ENCODE data around the gene LAMC1. TPM values are rescaled to one million over a fixed set of nuclear protein-coding genes. Genes with fewer than 3 reads are reported as not detected.

Gene LAMC1
- polyA plus RNA-seq, 1 donor (not counting 4 experiments of a cell fraction or from before 2014, with no cell fraction given) = 66.6 TPM

DNA sequence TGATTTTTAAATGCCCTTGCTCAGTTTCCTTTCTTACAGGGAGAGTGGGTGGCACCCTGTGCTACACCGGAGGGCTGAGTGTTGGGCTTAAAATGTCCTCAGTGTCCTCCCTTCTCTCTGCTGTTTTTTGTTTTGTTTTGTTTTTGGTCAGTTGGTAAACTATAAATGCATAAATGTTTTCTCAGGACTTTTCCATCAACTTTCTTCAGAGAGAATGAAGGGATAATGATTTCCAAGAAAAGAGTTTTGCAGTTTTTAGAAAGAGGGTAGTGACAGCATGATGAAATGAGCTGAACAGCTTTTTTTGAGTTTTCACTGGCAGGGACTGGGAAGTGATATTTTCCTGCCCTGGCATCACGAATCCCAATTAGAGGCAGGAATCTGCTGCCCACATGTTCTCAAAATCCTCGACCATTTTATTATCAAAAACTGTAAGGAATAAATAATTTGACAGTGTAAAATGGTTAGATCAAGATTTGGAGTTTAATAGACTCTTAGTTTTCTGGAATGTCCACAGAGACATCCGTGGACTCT is 15.2 kb downstream of the LAMC1 start:
- Histone ChIP-seq H3K27ac (ENCODE audit: control insufficient read depth, insufficient read depth, low read length) (no peak overlapping the region), H3K4me1 (ENCODE audit: control insufficient read depth, extremely low read depth, insufficient read depth, low read length) (peaks cover 4% of the 10 kb centered on the region), H3K9me3 (ENCODE audit: control insufficient read depth, low read depth, low read length) (no peaks in the 10 kb centered on the region), H3K79me2 (ENCODE audit: control insufficient read depth, insufficient read depth, low read length) (peaks cover 60% of the 10 kb centered on the region), H3K4me3 (ENCODE audit: control insufficient read depth in 2 of 3, extremely low read depth in 1 of 3, insufficient read depth in 2 of 3, low read depth in 1 of 3, low read length in 3 of 3) (no peak overlapping the region), H3K27me3 (ENCODE audit: control insufficient read depth, extremely low read depth, insufficient read depth, low read length) (no peaks in the 10 kb centered on the region), H4K20me1 (ENCODE audit: control insufficient read depth, extremely low read depth, insufficient read depth, low read length) (peaks cover 15% of the 10 kb centered on the region), H2AFZ (ENCODE audit: control insufficient read depth, low read length) (no peak overlapping the region), H3K9me1 (ENCODE audit: control insufficient read depth, extremely low read depth, insufficient read depth, low read length) (peaks cover 3% of the 10 kb centered on the region), H3K36me3 (ENCODE audit: control insufficient read depth in 2 of 2, extremely low read depth in 1 of 2, insufficient read depth in 2 of 2, low read length in 2 of 2) (peaks cover 0 to 8% of the 10 kb centered on the region in 2 experiments), H3K4me2 (ENCODE audit: control insufficient read depth, extremely low read depth, insufficient read depth, low read depth, low read length) (no peak overlapping the region), H3K9ac (ENCODE audit: control insufficient read depth, extremely low read depth, insufficient read depth, low read length) (no peak overlapping the region)
- TF ChIP-seq EZH2 (IDR thresholded peaks at IDR 0.05; ENCODE audit: low read length) = no peak
- TF ChIP-seq, protein P1, sequence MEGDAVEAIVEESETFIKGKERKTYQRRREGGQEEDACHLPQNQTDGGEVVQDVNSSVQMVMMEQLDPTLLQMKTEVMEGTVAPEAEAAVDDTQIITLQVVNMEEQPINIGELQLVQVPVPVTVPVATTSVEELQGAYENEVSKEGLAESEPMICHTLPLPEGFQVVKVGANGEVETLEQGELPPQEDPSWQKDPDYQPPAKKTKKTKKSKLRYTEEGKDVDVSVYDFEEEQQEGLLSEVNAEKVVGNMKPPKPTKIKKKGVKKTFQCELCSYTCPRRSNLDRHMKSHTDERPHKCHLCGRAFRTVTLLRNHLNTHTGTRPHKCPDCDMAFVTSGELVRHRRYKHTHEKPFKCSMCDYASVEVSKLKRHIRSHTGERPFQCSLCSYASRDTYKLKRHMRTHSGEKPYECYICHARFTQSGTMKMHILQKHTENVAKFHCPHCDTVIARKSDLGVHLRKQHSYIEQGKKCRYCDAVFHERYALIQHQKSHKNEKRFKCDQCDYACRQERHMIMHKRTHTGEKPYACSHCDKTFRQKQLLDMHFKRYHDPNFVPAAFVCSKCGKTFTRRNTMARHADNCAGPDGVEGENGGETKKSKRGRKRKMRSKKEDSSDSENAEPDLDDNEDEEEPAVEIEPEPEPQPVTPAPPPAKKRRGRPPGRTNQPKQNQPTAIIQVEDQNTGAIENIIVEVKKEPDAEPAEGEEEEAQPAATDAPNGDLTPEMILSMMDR (optimal IDR thresholded peaks at IDR 0.05 in 1 of 3, IDR thresholded peaks at IDR 0.05 in 1 of 3, conservative IDR thresholded peaks at IDR 0.05 in 1 of 3; ENCODE audit: extremely low read depth in 1 of 3, insufficient read depth in 2 of 3, low read length in 3 of 3) = no peak
- dilution Hi-C loops (cut with MboI; ENCODE audit: extremely low pct_ligation_motif_present, low sequenced_read_pairs) = no loop called here
- FAIRE-seq (no peak), DNase-seq (ENCODE audit: low read depth, low spot score) (no peak)

DNA sequence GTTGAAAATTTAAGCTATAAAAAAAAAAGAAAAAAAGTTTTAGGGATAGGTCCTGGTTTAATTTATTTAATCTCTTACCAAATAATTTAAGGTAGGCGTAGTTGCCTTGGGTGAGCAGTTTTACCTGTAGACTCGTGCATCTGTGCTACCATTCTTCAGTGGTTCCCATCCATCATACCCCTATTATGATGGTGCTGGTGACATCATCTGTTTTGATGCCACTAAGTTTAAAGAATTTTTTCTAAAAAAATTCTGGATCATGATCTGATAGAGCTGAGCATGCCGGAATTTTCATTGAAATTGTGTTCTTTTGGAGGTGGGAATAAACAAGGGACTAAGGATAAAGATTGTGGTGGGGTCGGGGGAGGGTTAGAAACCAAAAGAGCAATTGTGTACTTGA is 15.7 kb downstream of the LAMC1 start:
- no peaks in the 10 kb centered on the region for H3K27me3 ChIP-seq (ENCODE audit: control insufficient read depth, extremely low read depth, insufficient read depth, low read length)
- no peaks in the 10 kb centered on the region for H3K9me3 ChIP-seq (ENCODE audit: control insufficient read depth, low read depth, low read length)
- no peak for TF ChIP-seq EZH2 (IDR thresholded peaks at IDR 0.05; ENCODE audit: low read length)
- TF ChIP-seq, protein P1 (optimal IDR thresholded peaks at IDR 0.05 in 1 of 3, IDR thresholded peaks at IDR 0.05 in 1 of 3, conservative IDR thresholded peaks at IDR 0.05 in 1 of 3; ENCODE audit: extremely low read depth in 1 of 3, insufficient read depth in 2 of 3, low read length in 3 of 3) = no peak
- H4K20me1 ChIP-seq (ENCODE audit: control insufficient read depth, extremely low read depth, insufficient read depth, low read length) = peaks cover 15% of the 10 kb centered on the region
- no peak overlapping the region for H3K27ac ChIP-seq (ENCODE audit: control insufficient read depth, insufficient read depth, low read length)
- peaks cover 4% of the 10 kb centered on the region for H3K4me1 ChIP-seq (ENCODE audit: control insufficient read depth, extremely low read depth, insufficient read depth, low read length)
- peaks cover 60% of the 10 kb centered on the region for H3K79me2 ChIP-seq (ENCODE audit: control insufficient read depth, insufficient read depth, low read length)
- no peak overlapping the region for H3K4me2 ChIP-seq (ENCODE audit: control insufficient read depth, extremely low read depth, insufficient read depth, low read depth, low read length)
- peaks cover 0 to 8% of the 10 kb centered on the region in 2 experiments for H3K36me3 ChIP-seq (ENCODE audit: control insufficient read depth in 2 of 2, extremely low read depth in 1 of 2, insufficient read depth in 2 of 2, low read length in 2 of 2)
- dilution Hi-C loops (cut with MboI; ENCODE audit: extremely low pct_ligation_motif_present, low sequenced_read_pairs) = no loop called here
- H2AFZ ChIP-seq (ENCODE audit: control insufficient read depth, low read length) = no peak overlapping the region
- FAIRE-seq (no peak), DNase-seq (ENCODE audit: low read depth, low spot score) (no peak)
- H3K9ac ChIP-seq (ENCODE audit: control insufficient read depth, extremely low read depth, insufficient read depth, low read length) = no peak overlapping the region
- H3K4me3 ChIP-seq (ENCODE audit: control insufficient read depth in 2 of 3, extremely low read depth in 1 of 3, insufficient read depth in 2 of 3, low read depth in 1 of 3, low read length in 3 of 3) = no peak overlapping the region
- peaks cover 3% of the 10 kb centered on the region for H3K9me1 ChIP-seq (ENCODE audit: control insufficient read depth, extremely low read depth, insufficient read depth, low read length)

Data from keratinocyte (primary cell).